ENCODE measurements around the gene HRC. TPM values are rescaled to one million over a fixed set of nuclear protein-coding genes. Genes with fewer than 3 reads are reported as not detected.

The HRC gene, protein sequence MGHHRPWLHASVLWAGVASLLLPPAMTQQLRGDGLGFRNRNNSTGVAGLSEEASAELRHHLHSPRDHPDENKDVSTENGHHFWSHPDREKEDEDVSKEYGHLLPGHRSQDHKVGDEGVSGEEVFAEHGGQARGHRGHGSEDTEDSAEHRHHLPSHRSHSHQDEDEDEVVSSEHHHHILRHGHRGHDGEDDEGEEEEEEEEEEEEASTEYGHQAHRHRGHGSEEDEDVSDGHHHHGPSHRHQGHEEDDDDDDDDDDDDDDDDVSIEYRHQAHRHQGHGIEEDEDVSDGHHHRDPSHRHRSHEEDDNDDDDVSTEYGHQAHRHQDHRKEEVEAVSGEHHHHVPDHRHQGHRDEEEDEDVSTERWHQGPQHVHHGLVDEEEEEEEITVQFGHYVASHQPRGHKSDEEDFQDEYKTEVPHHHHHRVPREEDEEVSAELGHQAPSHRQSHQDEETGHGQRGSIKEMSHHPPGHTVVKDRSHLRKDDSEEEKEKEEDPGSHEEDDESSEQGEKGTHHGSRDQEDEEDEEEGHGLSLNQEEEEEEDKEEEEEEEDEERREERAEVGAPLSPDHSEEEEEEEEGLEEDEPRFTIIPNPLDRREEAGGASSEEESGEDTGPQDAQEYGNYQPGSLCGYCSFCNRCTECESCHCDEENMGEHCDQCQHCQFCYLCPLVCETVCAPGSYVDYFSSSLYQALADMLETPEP
- total RNA-seq, result not detected in 2 replicates

DNA sequence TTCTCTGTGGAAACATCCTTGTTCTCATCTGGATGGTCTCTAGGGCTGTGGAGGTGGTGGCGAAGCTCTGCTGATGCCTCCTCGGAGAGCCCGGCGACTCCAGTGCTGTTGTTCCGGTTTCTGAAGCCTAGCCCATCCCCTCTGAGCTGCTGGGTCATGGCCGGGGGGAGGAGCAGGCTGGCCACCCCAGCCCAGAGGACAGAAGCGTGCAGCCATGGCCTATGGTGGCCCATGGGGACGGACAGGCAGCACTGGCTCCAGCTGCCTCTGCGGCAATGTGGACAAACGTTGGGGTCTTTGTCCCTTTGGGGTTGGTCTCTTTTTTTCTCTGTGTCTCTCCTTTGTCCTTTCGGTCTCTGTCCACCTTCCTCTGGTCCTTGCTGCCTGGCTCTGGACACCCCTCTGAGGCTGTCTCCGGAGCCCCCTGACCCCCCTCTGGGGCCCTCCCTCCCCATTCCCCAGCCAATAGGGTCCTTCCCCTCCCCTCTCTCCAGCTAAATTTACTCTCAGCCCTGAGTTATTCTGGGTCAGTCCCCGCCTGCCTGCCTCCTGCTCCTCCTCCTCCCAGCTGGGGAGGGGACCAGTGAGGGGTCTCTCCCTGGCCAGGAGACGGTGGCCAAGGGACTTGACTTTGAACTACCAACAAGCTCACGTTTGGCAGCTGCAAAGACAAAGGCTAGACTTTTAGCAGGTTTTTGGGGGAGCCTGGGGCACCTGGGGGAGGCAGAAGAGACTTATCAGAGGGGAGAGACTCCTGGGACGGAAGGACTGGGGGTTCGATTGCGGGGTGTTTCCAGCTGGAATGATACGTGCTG lies at the start of gene HRC:
Gene HRC, minus strand, starts transcription at position 392 of the 815 bp plus-strand sequence. Its CDS starts 159 bp downstream, at position 233.

DNA sequence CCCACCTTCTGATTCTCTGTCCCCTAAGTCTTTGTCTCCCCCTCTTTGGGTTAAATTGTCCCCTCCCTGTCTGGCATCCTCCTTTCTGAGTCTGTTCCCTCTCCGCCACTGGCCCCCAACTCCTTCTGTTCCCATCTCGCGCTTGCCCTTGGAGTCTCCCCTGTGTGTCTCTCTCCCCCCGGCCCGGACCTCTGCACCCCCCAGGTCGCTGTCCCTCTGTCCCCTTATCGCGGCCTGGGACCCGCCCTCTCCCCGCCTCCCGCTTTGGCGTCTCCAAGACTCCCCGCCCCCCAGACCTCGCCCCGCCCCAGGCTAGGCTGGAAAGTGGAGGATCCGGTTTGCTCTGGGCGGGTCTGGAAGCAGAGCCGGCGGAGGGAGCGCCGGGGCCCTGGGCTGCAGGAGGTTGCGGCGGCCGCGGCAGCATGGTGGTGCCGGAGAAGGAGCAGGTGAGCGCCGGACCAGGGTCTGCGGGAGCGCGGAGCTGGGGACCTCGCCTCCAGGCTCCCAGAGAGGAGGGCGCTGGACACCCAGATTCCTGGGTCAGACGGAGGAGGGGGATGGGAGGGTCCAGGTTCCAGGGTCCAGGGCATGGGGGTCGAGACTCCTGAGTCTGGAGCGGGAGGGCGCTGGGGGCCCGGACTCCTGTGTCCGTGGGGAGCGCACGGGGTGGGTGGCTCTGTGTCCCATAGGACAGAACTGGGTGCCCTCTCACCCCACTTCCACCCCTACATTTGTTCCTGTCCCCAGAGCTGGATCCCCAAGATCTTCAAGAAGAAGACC lies 2.4 kb upstream of the HRC start, which contains the start of gene TRPM4:
Gene TRPM4, plus strand, starts transcription at position 348 of the 780 bp plus-strand sequence. Its CDS starts 75 bp downstream, at position 423.

DNA sequence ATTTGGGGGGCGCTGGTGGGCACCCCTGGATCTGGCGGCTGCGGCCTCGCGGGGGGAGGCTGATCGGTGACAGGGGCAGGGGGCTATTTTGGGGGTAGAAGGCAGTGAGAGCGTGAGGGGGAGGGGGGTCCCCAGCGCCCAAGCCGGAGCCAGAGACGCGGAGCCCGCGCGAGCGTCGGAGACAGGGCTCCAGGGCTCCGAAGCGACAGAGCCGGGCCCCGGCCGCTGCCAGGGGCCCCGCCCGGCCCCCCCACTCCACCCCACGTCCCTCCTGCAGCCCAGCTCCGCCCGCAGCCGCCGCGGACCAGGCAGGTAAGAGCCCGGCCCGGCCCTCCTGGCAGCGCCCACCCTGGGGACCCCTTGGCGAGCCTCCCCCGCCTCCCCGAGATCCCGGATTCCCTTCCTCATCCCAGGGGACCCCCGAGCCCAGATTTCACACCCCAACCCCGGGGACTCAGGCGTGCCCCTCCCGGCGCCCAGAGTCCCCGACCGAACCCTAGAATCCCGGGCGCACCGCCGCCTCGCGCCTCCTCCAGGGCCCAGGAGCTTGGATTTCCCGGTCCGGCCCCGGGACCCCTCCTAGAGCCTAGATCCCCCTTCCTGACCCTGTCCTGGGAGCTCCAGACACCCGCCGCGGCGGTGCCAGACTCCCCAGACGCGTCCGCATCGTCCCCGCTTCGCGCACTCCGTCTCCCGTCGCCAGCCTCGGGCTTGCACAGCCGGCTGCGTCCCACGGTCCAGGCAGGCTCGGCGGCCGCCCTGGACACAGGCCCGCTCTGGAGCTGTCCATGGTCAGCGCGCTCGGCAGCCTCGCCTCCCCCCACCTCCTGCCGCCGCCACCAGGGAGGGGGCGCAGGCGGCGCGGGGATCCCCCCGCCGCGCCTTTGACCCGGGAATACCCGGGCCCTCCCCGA lies 35.5 kb downstream of the HRC start, which contains the start of gene PPFIA3:
Gene PPFIA3, plus strand, starts transcription at position 134 of the 914 bp plus-strand sequence. CDS start 8,330 bp downstream, outside the sequence.

DNA sequence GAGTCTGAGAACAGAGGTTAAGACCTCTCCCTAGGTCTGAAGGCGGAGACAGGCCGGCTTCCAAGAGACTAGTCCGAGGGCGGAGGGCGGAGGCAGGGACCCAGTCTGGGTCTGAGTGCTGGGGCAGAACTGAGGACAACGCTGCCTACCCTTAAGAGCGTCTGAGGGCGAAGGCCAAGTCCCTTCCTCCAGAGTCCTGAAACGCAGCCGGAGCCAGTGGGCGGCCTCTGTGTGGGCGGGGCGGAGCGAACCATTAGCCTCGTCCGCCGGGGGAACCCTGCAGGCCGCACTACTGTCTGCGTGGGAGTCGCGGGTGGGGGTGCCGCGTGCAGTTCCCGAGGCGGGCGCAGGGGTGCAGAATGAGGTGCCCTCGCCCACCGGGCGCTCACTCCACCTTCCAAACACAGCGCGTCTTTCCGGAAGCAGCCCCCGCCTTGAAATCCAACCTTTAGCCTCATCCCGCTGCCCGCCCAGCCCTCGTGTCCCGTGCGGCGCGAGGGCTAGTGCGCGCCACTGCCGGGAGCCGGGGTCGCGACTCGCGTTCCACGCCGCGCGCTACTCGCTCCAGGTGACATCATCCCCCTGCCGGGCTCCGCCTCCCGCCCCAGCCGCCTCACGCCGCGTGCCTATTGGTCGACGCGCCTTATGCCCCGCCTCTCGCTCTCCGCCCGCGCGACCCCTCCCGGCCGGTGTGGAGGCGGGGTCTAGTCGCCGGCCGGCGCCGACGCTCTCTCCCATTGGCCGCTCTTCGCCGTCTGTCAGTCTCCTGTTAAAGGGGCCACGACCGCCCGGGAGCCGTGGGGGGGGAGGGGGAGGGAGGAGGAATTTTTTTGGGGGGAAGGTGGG lies 36.4 kb downstream of the HRC start, which contains the start of gene C19orf73:
Gene C19orf73, minus strand, starts transcription at position 579 of the 846 bp plus-strand sequence. Its CDS starts 121 bp downstream, at position 458.

DNA sequence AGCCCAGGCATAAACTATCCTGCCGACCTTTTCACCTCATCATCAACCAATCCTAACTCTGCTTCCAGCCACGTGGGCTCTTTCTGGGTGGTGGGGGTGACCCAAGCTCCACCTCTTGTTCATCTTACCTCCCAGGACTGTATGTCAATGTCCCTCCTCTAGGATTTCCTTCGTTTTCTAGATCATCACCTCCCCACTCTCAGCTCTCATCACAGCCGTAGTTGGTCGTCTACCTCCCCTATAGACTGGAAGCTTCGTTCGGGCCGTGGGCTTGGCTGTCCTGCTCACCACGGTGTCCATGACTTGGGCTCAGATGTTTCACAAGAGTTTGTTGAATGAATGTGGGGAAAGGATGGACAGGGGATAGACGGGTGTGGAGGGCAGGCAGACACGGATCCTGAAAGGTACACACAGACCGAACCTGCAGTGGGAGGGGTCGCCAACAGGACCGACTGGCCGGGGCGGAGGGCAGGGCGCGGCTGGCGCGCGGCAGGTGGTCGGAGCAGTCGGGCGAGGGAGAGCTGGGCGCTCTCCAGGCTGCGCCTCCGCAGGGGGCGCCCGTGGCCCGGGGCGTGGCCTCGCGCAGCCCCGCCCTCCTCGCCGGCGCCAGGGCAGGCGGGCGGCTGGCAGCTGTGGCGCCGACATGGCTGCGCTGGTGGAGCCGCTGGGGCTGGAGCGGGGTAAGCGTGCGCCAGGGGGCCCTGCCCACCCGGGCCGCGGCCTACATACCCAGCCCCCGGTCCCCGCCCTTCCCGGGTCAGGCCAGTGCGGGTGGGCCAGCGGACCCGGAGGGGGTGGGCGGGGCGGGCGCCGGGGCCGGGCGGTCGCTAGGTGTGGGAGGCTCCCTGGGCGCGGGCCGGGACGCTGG lies 41.2 kb downstream of the HRC start, which contains the start of gene LIN7B:
Gene LIN7B, plus strand, starts transcription at position 609 of the 868 bp plus-strand sequence. Its CDS starts 35 bp downstream, at position 644.

Other genes starting within 250 kb of the HRC start
- gene DHDH, start 221.7 kb downstream of the HRC start, total RNA-seq, result not detected in 2 replicates
- 183 and 190 TPM in 2 replicates for gene BAX, start 200.5 kb downstream of the HRC start, total RNA-seq
- 3,431 and 3,702 TPM in 2 replicates for gene FTL, start 190.1 kb downstream of the HRC start, total RNA-seq
- 34.5 and 35.0 TPM in 2 replicates for gene GYS1, start 162.1 kb downstream of the HRC start, total RNA-seq
- 231 and 259 TPM in 2 replicates for gene RUVBL2, start 161.5 kb downstream of the HRC start, total RNA-seq
- not detected in 2 replicates for gene LHB, start 138.3 kb downstream of the HRC start, total RNA-seq
- gene CGB3, start 131.1 kb downstream of the HRC start, total RNA-seq, result not detected in 2 replicates
- gene CGB2, start 123.5 kb downstream of the HRC start, total RNA-seq, result not detected in 2 replicates
- gene CGB1, start 118.5 kb downstream of the HRC start, total RNA-seq, result not detected in 2 replicates
- gene CGB5, start 111.5 kb downstream of the HRC start, total RNA-seq, result not detected in 2 replicates
- not detected in 2 replicates for gene CGB8, start 106.3 kb downstream of the HRC start, total RNA-seq
- gene CGB7, start 97.6 kb downstream of the HRC start, total RNA-seq, result 0.53 TPM in 1 of 2 replicates, not detected in the other
- gene NTF4, start 90.6 kb downstream of the HRC start, total RNA-seq, result not detected in 2 replicates
- gene KCNA7, start 82.7 kb downstream of the HRC start, total RNA-seq, result not detected in 2 replicates
- 173 and 204 TPM in 2 replicates for gene SNRNP70, start 69.9 kb downstream of the HRC start, total RNA-seq
- 4.9 and 5.3 TPM in 2 replicates for gene LIN7B, start 41.0 kb downstream of the HRC start, total RNA-seq
- 2.1 and 3.3 TPM in 2 replicates for gene C19orf73, start 36.3 kb downstream of the HRC start, total RNA-seq
- gene PPFIA3, start 35.9 kb downstream of the HRC start, total RNA-seq, result 3.4 and 3.9 TPM in 2 replicates
- gene TRPM4, start 2.4 kb upstream of the HRC start, total RNA-seq, result 19.6 and 25.9 TPM in 2 replicates
- gene SLC6A16, start 169.8 kb upstream of the HRC start, total RNA-seq, result 0.07 and 0.10 TPM in 2 replicates
- not detected in 2 replicates for gene CD37, start 180.0 kb upstream of the HRC start, total RNA-seq
- gene TEAD2, start 207.0 kb upstream of the HRC start, total RNA-seq, result 56.6 and 65.2 TPM in 2 replicates
- gene DKKL1, start 208.5 kb upstream of the HRC start, total RNA-seq, result not detected in 2 replicates
- gene KASH5, start 232.9 kb upstream of the HRC start, total RNA-seq, result not detected in 2 replicates